HCT116 (cell line): ENCODE measurements around the gene LPXN. TPM values are rescaled to one million over a fixed set of nuclear protein-coding genes. Genes with fewer than 3 reads are reported as not detected.
A peak's percentile ranks its signal among the peaks of the same experiment; 100 is the strongest.

ENCODE experiments used
- ATAC-seq: fragments of 200-7000 bp; cut with Tn5 transposase; 2 replicates; pipeline ENCODE4 v1.9.1; 2020; ENCODE audit warnings: mild to moderate bottlenecking, moderate library complexity
- BruUV-seq: library from RNA; stranded (reverse); fragments of 400-500 nt; replicated peaks from 2 replicates; lab custom pipeline; 2021; lab: Mats Ljungman, UMichigan
- CTCF ChIA-PET: fragments of 300-600 bp; sonication (Branson Sonifier 250); formaldehyde crosslinking; loops from one replicate; lab custom pipeline; 2021; ENCODE audit warnings: antibody characterized with exemption; lab: Charles Lee
- POLR2A ChIA-PET: fragments of 300-600, 350-600 bp; sonication (Branson Sonifier 250); formaldehyde crosslinking; loops from one replicate; lab custom pipeline; 2021; ENCODE audit warnings: antibody characterized with exemption; lab: Charles Lee
- RAD21 ChIA-PET, 2 experiments: fragments of 300-600 bp; sonication (Branson Sonifier 250); formaldehyde crosslinking; loops; one replicate each; lab custom pipeline; 2023; ENCODE audit warnings: low total read pairs in 2 of 2; ENCODE audit not compliant: uncharacterized antibody in 2 of 2, unreplicated experiment in 2 of 2, low non-redundant PET in 1 of 2; lab: Charles Lee
- DNase-seq: peaks from one replicate; pipeline ENCODE4 v3.0.0-alpha.2; 2010; ENCODE audit warnings: low read depth, low spot score
- H2AFZ ChIP-seq: fragments of 200-600 bp; shearing (Covaris generic), sonication (generic); 2 replicates; pipeline ENCODE4 v1.6.1; 2017; ENCODE audit warnings: low read depth, mixed run types, mixed read lengths, antibody characterized with exemption, low read length; ENCODE audit not compliant: poor library complexity, severe bottlenecking
- H3K27ac ChIP-seq: 2 replicates; pipeline ENCODE4 v1.5.1; 2012; ENCODE audit warnings: low read depth, low read length
- H3K27me3 ChIP-seq: fragments of 200-600 bp; sonication (generic); 2 replicates; pipeline ENCODE4 v1.6.1; 2016; ENCODE audit warnings: mixed run types, low read length, mixed read lengths; ENCODE audit not compliant: insufficient read depth
- H3K36me3 ChIP-seq, 2 experiments: fragments of 200-500 bp in 1 of 2; fragments of 200-600 bp in 1 of 2; sonication (Bioruptor generic) in 1 of 2; sonication (generic) in 1 of 2; 2 replicates each; pipeline versions ENCODE4 v1.5.1 to v1.6.1; 2014 to 2016; ENCODE audit warnings: low read length in 2 of 2, inconsistent platforms in 1 of 2, mixed read lengths in 1 of 2, mixed run types in 1 of 2; ENCODE audit not compliant: insufficient read depth in 2 of 2, control insufficient read depth in 1 of 2
- H3K4me1 ChIP-seq, 2 experiments: fragments of 200-600 bp in 1 of 2; sonication (generic) in 1 of 2; 2 replicates each; pipeline versions ENCODE4 v1.5.1 to v1.6.1; 2012 to 2017; ENCODE audit warnings: low read length in 2 of 2, inconsistent platforms in 1 of 2, mild to moderate bottlenecking in 1 of 2, mixed read lengths in 1 of 2, mixed run types in 1 of 2, moderate library complexity in 1 of 2; ENCODE audit not compliant: insufficient read depth in 2 of 2, control insufficient read depth in 1 of 2
- H3K4me2 ChIP-seq: fragments of 200-600 bp; sonication (generic); 2 replicates; pipeline ENCODE4 v1.6.1; 2017; ENCODE audit warnings: mixed run types, low read length, mixed read lengths
- H3K4me3 ChIP-seq, 2 experiments: fragments of 200-600 bp in 1 of 2; sonication (generic) in 1 of 2; replicated peaks in 1 of 2; 2 replicates each; pipeline ENCODE4 v1.5.1; 2011 to 2016; ENCODE audit warnings: low read length in 2 of 2, control low read depth in 1 of 2, low read depth in 1 of 2, mild to moderate bottlenecking in 1 of 2, mixed read lengths in 1 of 2, mixed run types in 1 of 2
- H3K79me2 ChIP-seq: fragments of 200-600 bp; sonication (generic); 2 replicates; pipeline ENCODE4 v1.6.1; 2017; ENCODE audit warnings: mild to moderate bottlenecking, mixed run types, low read length, moderate library complexity, mixed read lengths; ENCODE audit not compliant: insufficient read depth
- H3K9ac ChIP-seq: fragments of 200-600 bp; sonication (generic); 2 replicates; pipeline ENCODE4 v1.6.1; 2016; ENCODE audit warnings: low read length, mixed read lengths
- H3K9me2 ChIP-seq: fragments of 200-600 bp; sonication (generic), shearing (Covaris generic); 2 replicates; pipeline ENCODE4 v1.6.1; 2017; ENCODE audit warnings: mixed run types, mild to moderate bottlenecking, moderate library complexity; ENCODE audit not compliant: insufficient read depth
- H3K9me3 ChIP-seq, 2 experiments: fragments of 200-500 bp in 1 of 2; fragments of 200-600 bp in 1 of 2; sonication (Bioruptor generic) in 1 of 2; sonication (generic) in 1 of 2; 2 replicates each; pipeline ENCODE4 v1.6.1; 2014 to 2017; ENCODE audit warnings: low read length in 2 of 2, mixed read lengths in 2 of 2, inconsistent platforms in 1 of 2, low read depth in 1 of 2, mild to moderate bottlenecking in 1 of 2, mixed run types in 1 of 2, moderate library complexity in 1 of 2; ENCODE audit not compliant: control insufficient read depth in 1 of 2, insufficient read depth in 1 of 2
- H4K20me1 ChIP-seq: fragments of 200-600 bp; sonication (generic), shearing (Covaris generic); 2 replicates; pipeline ENCODE4 v1.6.1; 2017; ENCODE audit warnings: mixed run types, mild to moderate bottlenecking, moderate library complexity; ENCODE audit not compliant: insufficient read depth
- ATF3 ChIP-seq: IDR thresholded peaks from 2 replicates; pipeline ENCODE4 v1.6.1; 2012
- CBX3 ChIP-seq: IDR thresholded peaks from 2 replicates; pipeline ENCODE4 v1.6.1; 2012; ENCODE audit warnings: low read depth
- CEBPB ChIP-seq: IDR thresholded peaks from 2 replicates; pipeline ENCODE4 v1.6.1; 2012; ENCODE audit warnings: low read depth
- CTCF ChIP-seq, 3 experiments: fragments of 200-600 bp in 1 of 3; sonication (generic) in 1 of 3; IDR thresholded peaks in 2 of 3; conservative IDR thresholded peaks in 1 of 3; 2 replicates each; pipeline ENCODE4 v1.5.1; 2012 to 2017; ENCODE audit warnings: low read depth in 2 of 3, low read length in 2 of 3, antibody characterized with exemption in 1 of 3, borderline replicate concordance in 1 of 3, control low read depth in 1 of 3, mild to moderate bottlenecking in 1 of 3, mixed read lengths in 1 of 3, mixed run types in 1 of 3, moderate library complexity in 1 of 3; ENCODE audit not compliant: insufficient read depth in 1 of 3
- EGR1 ChIP-seq: IDR thresholded peaks from 2 replicates; pipeline ENCODE4 v1.6.1; 2012; ENCODE audit warnings: low read depth
- ELF1 ChIP-seq: IDR thresholded peaks from 2 replicates; pipeline ENCODE4 v1.6.1; 2012; ENCODE audit warnings: low read depth, borderline replicate concordance
- EZH2 ChIP-seq: fragments of 200-600 bp; sonication (generic); IDR thresholded peaks from 2 replicates; pipeline ENCODE4 v1.6.1; 2017; ENCODE audit warnings: antibody characterized with exemption, mixed run types
- EZH2phosphoT487 ChIP-seq: fragments of 200-600 bp; IDR thresholded peaks from 2 replicates; pipeline ENCODE4 v1.6.1; 2018; ENCODE audit warnings: antibody characterized with exemption, borderline replicate concordance
- FOSL1 ChIP-seq: IDR thresholded peaks from 2 replicates; pipeline ENCODE4 v1.6.1; 2012; ENCODE audit warnings: low read depth
- MAX ChIP-seq: IDR thresholded peaks from 2 replicates; pipeline ENCODE4 v1.6.1; 2012
- POLR2A ChIP-seq: IDR thresholded peaks from 2 replicates; pipeline ENCODE4 v1.7.0; 2011; ENCODE audit warnings: borderline replicate concordance; ENCODE audit not compliant: insufficient read depth, insufficient read length; ENCODE audit errors: extremely low read depth
- RAD21 ChIP-seq: IDR thresholded peaks from 2 replicates; pipeline ENCODE4 v1.6.1; 2012; ENCODE audit warnings: low read depth, mild to moderate bottlenecking
- REST ChIP-seq: IDR thresholded peaks from 2 replicates; pipeline ENCODE4 v1.6.1; 2012; ENCODE audit warnings: low read depth
- SIN3A ChIP-seq: IDR thresholded peaks from 2 replicates; pipeline ENCODE4 v1.6.1; 2012; ENCODE audit warnings: low read depth
- SP1 ChIP-seq: IDR thresholded peaks from 2 replicates; pipeline ENCODE4 v1.6.1; 2012; ENCODE audit warnings: low read depth
- SRF ChIP-seq: IDR thresholded peaks from 2 replicates; pipeline ENCODE4 v1.6.1; 2012; ENCODE audit warnings: low read depth
- YY1 ChIP-seq: IDR thresholded peaks from 2 replicates; pipeline ENCODE4 v1.6.1; 2011; ENCODE audit warnings: low read length, low read depth, moderate library complexity, mild to moderate bottlenecking; ENCODE audit not compliant: insufficient replicate concordance; ENCODE audit errors: extremely low read depth
- ZBTB33 ChIP-seq: IDR thresholded peaks from 2 replicates; pipeline ENCODE4 v1.6.1; 2011; ENCODE audit warnings: mild to moderate bottlenecking, low read length, moderate library complexity; ENCODE audit not compliant: insufficient replicate concordance; ENCODE audit errors: extremely low read depth
- ZFX ChIP-seq: fragments of 450-650 bp; IDR thresholded peaks from 2 replicates; pipeline ENCODE4 v1.6.1; 2017
- ZNF274 ChIP-seq: fragments of 200-500 bp; sonication (Bioruptor generic); IDR thresholded peaks from 2 replicates; pipeline ENCODE4 v1.6.1; 2014; ENCODE audit warnings: mild to moderate bottlenecking, low read depth, low read length, inconsistent platforms
- intact Hi-C: fragments of 100-400 bp; cut with micrococcal nuclease; formaldehyde crosslinking; loops from 2 replicates; pipeline ENCODE4 v1.10.0; 2022
- total RNA-seq: library from RNA; stranded (reverse); gene quantifications from one replicate; pipeline ENCODE4 v1.2.1, GENCODE V29; 2021; ENCODE audit not compliant: unreplicated experiment

LPXN gene
- total RNA-seq, 1 experiment from 2014 or later, result 3.6 TPM

- ChIA-PET RAD21 (interaction anchor here in 1 of 2 experiments (0.6 kb wide), 1 partner anchor 859 kb away, joined by 3 read pairs; no protein-coding TSS in a partner anchor), CTCF (interaction anchor here (1.3 to 3.2 kb wide), 3 partner anchors 10 to 96 kb away, joined by 4 to 21 read pairs (median 15); no protein-coding TSS in a partner anchor), POLR2A (no interaction called here)
- H3K4me2 ChIP-seq, result peak overlapping the region; percentile 77
- no peaks in the 10 kb centered on the region for H3K9me2 ChIP-seq
- DNase-seq (peak; percentile 97), ATAC-seq (peak; percentile 72)
- H4K20me1 ChIP-seq, result peaks cover 4% of the 10 kb centered on the region; the same call in 1 of the 2 replicates
- H3K4me3 ChIP-seq, result peak overlapping the region; percentile 68 to 88
- BruUV-seq, result no TSS peak
- H3K79me2 ChIP-seq, result peaks cover 50% of the 10 kb centered on the region
- H3K4me1 ChIP-seq, result peaks cover 19 to 33% of the 10 kb centered on the region in 2 experiments
- no peaks in the 10 kb centered on the region for H3K9me3 ChIP-seq
- H2AFZ ChIP-seq, result no peak overlapping the region
- H3K27me3 ChIP-seq, result no peaks in the 10 kb centered on the region
- H3K36me3 ChIP-seq, result no peaks in the 10 kb centered on the region
- intact Hi-C loops, result loop anchor here (5.0 kb wide), 5 partner anchors 324 to 911 kb away; partner anchors contain the start of genes FAM111A, MED19, TMX2 and ZDHHC5
- peak overlapping the region; percentile 95 for H3K27ac ChIP-seq
- peak overlapping the region; percentile 95 for H3K9ac ChIP-seq
- TF ChIP-seq EZH2, result no peak
- no peak for TF ChIP-seq CEBPB
- TF ChIP-seq EGR1, result peak; percentile 80
- TF ChIP-seq ZBTB33, result peak; percentile 56
- no peak for TF ChIP-seq ATF3
- TF ChIP-seq CBX3, result no peak
- peak; percentile 79 for TF ChIP-seq ELF1
- TF ChIP-seq ZNF274, result no peak
- TF ChIP-seq FOSL1, result no peak
- TF ChIP-seq RAD21, result no peak
- TF ChIP-seq POLR2A, result no peak
- TF ChIP-seq SP1, result peak; percentile 82
- no peak for TF ChIP-seq SRF
- TF ChIP-seq MAX, result peak; percentile 67
- no peak for TF ChIP-seq SIN3A
- TF ChIP-seq CTCF (IDR thresholded peaks at IDR 0.05 in 2 of 3, conservative IDR thresholded peaks at IDR 0.05 in 1 of 3; ENCODE audit: borderline replicate concordance in 1 of 3, insufficient read depth in 1 of 3, low read depth in 2 of 3, low read length in 2 of 3), result no peak
- no peak for TF ChIP-seq REST
- 0 out of 2 replicates have a peak, but pooled peaks have one; percentile 6 for TF ChIP-seq ZFX
- peak; percentile 92 for TF ChIP-seq YY1
- TF ChIP-seq EZH2phosphoT487, result no peak
Measured at GRCh38 chr11:58578136-58578634, 2.5 kb upstream of the LPXN start.
